ENCODE data around the gene PARP15.

PARP15 gene

GRCh38 chr3:122615303-122615702 lies 37.9 kb downstream of the PARP15 start:
- TF ChIP-seq, protein P1, sequence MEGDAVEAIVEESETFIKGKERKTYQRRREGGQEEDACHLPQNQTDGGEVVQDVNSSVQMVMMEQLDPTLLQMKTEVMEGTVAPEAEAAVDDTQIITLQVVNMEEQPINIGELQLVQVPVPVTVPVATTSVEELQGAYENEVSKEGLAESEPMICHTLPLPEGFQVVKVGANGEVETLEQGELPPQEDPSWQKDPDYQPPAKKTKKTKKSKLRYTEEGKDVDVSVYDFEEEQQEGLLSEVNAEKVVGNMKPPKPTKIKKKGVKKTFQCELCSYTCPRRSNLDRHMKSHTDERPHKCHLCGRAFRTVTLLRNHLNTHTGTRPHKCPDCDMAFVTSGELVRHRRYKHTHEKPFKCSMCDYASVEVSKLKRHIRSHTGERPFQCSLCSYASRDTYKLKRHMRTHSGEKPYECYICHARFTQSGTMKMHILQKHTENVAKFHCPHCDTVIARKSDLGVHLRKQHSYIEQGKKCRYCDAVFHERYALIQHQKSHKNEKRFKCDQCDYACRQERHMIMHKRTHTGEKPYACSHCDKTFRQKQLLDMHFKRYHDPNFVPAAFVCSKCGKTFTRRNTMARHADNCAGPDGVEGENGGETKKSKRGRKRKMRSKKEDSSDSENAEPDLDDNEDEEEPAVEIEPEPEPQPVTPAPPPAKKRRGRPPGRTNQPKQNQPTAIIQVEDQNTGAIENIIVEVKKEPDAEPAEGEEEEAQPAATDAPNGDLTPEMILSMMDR (conservative IDR thresholded peaks at IDR 0.05; ENCODE audit: low read depth, low read length) = no peak
- H3K4me3 ChIP-seq (ENCODE audit: low read length) = no peak overlapping the region
- DNase-seq (ENCODE audit: low read depth) = peak; percentile 1

DNA sequence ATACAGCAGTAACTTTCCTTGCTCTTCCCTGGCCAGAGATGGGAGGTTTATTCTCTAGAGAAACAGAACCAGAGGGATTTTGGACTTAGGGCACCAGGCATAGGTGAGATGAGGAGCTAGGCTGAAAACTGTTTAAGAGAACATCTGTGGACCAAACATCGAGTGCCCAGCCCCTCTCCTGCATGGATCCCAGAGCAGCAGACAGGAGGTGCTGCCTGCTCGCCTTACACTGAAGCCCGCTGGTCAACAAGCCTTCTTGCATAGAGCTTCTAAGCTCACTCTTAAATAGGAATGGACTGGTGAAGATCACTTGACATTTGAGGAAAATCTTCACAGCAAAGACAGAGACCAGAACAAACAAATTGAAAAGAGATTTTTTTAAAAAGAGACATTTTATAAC lies 41.2 kb downstream of the PARP15 start:
- H3K4me3 ChIP-seq (ENCODE audit: low read length) = no peak overlapping the region
- no peak for DNase-seq (ENCODE audit: low read depth)
- TF ChIP-seq, protein P1 (conservative IDR thresholded peaks at IDR 0.05; ENCODE audit: low read depth, low read length) = no peak

DNA sequence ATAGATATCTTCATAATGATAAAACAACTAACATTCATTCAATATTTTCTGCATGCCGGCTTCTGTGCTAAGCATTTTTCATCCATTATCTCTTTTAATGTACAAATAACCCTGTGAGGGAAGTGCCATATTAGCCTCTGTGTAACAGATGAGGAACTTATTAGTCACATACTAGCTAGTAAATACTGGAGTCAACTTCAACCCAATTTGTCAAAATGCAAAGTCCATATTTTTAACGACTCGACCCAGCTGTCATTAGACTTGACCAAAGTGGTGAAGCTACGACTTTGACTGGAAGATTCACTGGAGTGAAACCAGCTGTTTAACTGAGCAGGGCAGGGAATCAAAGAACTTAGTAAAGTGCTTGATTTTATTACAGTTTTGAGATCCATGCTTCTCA lies 41.6 kb downstream of the PARP15 start:
- no peak overlapping the region for H3K4me3 ChIP-seq (ENCODE audit: low read length)
- TF ChIP-seq, protein P1 (conservative IDR thresholded peaks at IDR 0.05; ENCODE audit: low read depth, low read length) = no peak
- no peak for DNase-seq (ENCODE audit: low read depth)

- DNase-seq (ENCODE audit: low read depth) = no peak
- H3K4me3 ChIP-seq (ENCODE audit: low read length) = no peak overlapping the region
- TF ChIP-seq, protein P1 (conservative IDR thresholded peaks at IDR 0.05; ENCODE audit: low read depth, low read length) = no peak
Observed at GRCh38 chr3:122620399-122620798, 42.9 kb downstream of the PARP15 start.

DNA sequence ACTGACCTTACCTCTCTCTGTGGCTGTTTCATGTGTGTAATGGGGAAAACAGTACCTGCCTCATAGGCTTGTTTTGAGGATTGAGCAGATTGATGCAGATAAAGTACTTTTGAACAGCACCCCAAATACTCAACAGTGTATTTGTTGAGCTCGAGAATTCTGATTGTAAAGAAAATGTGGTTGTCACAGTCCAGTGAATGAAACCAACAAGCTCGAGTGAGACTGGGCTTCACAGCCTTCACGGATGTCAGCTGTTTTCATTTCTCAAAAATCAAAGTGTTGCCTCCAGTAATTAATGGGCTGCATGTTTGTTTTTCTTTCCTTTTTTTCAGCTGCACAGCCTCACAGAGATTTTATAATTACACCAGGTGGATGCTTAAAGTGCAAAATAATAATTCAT lies 43.7 kb downstream of the PARP15 start:
- DNase-seq (ENCODE audit: low read depth) = no peak
- no peak overlapping the region for H3K4me3 ChIP-seq (ENCODE audit: low read length)
- TF ChIP-seq, protein P1 (conservative IDR thresholded peaks at IDR 0.05; ENCODE audit: low read depth, low read length) = no peak

DNA sequence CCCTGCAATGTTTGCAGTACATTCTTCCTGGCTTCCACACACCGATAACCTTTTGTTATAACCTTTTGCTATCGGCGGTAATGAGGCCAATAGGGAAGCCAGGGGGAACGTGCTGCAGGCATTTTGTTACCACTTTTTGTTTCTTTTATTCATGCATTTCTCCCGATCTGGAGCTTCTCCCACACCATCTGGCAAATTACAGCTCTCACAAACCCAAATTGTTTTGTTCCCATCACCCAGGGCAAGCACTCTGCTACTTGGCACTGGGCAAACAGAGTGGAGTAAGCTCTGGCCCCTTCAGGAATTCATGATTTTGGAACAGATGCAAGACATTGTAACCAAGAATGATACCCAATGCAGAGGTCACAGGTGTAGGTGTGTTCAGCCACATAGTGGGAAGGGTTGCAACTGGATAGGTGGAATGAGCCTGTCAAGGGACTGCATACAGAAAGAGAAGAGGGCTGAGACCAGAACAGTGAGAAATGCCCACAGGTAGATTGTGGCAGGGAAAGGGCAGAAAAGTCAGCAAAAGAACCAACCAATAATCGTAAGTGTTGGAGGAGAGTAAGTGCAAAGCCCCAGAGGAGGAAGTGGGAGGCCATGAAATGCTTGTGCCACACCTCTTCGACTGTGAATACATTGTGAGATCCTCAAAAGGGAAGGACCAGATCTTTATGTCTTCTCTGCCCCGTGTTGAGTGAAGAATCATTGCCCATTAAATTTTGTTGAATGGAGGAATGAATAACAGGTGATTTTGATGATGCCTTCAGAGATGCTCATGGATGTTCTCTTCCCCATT lies 45.8 kb downstream of the PARP15 start:
- DNase-seq (ENCODE audit: low read depth) = no peak
- TF ChIP-seq, protein P1 (conservative IDR thresholded peaks at IDR 0.05; ENCODE audit: low read depth, low read length) = no peak
- H3K4me3 ChIP-seq (ENCODE audit: low read length) = no peak overlapping the region

DNA sequence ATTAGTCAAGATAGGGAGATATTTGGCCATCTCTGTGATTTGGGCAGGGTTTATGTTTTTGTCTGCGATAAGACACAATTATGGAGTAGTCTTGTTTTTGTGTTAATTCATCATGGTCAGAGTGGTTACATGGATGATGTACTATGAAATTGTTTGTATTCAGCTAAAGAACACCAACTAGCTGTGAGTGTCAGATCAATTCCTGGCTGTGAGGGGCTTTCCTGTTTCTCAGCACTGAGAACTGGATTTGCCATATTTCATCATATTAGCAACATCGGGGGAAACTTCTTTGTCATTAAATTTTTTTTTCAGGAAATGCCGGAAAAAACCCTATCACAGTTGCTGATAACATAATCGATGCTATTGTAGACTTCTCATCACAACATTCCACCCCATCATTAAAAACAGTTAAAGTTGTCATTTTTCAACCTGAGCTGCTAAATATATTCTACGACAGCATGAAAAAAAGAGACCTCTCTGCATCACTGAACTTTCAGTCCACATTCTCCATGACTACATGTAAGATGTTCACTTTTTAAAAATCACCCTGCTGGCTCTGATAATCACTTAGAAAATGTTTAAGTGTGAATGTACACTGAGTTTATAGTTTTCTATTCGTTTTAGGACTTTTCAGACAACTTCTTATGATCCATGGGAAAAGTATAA lies 49.2 kb downstream of the PARP15 start:
- TF ChIP-seq, protein P1 (conservative IDR thresholded peaks at IDR 0.05; ENCODE audit: low read depth, low read length) = no peak
- H3K4me3 ChIP-seq (ENCODE audit: low read length) = no peak overlapping the region
- DNase-seq (ENCODE audit: low read depth) = no peak
